ENCODE data around the gene SMIM5. TPM values are rescaled to one million over a fixed set of nuclear protein-coding genes. Genes with fewer than 3 reads are reported as not detected.

The SMIM5 gene
- polyA plus RNA-seq, 1 donor (not counting 4 experiments of a cell fraction or from before 2014, with no cell fraction given), result 0.24 TPM

DNA sequence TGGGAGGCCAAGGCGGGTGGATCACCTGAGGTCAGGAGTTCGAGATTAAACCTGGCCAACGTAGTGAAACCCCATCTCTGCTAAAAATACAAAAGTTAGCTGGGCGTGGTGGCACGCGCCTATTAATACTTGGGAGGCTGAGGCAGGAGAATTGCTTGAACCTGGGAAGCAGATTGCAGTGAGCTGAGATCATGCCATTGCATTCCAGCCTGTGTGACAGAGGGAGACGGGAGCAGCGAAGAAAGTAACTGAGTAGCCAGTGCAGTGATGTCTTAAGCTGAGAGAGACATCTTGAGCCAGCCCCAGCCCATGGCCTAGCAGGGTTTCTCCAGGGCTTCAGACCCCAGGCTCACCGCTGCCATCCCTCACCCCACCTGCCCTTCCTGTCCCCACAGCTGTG is 9.8 kb upstream of the SMIM5 start:
- no peaks in the 10 kb centered on the region for H3K79me2 ChIP-seq (ENCODE audit: control insufficient read depth, insufficient read depth, low read length)
- H3K9me1 ChIP-seq (ENCODE audit: control insufficient read depth, extremely low read depth, insufficient read depth, low read length), result no peaks in the 10 kb centered on the region
- no peaks in the 10 kb centered on the region for H3K9me3 ChIP-seq (ENCODE audit: control insufficient read depth, low read depth, low read length)
- no peak for TF ChIP-seq EZH2 (IDR thresholded peaks at IDR 0.05; ENCODE audit: low read length)
- TF ChIP-seq, protein P1, sequence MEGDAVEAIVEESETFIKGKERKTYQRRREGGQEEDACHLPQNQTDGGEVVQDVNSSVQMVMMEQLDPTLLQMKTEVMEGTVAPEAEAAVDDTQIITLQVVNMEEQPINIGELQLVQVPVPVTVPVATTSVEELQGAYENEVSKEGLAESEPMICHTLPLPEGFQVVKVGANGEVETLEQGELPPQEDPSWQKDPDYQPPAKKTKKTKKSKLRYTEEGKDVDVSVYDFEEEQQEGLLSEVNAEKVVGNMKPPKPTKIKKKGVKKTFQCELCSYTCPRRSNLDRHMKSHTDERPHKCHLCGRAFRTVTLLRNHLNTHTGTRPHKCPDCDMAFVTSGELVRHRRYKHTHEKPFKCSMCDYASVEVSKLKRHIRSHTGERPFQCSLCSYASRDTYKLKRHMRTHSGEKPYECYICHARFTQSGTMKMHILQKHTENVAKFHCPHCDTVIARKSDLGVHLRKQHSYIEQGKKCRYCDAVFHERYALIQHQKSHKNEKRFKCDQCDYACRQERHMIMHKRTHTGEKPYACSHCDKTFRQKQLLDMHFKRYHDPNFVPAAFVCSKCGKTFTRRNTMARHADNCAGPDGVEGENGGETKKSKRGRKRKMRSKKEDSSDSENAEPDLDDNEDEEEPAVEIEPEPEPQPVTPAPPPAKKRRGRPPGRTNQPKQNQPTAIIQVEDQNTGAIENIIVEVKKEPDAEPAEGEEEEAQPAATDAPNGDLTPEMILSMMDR (optimal IDR thresholded peaks at IDR 0.05 in 1 of 3, IDR thresholded peaks at IDR 0.05 in 1 of 3, conservative IDR thresholded peaks at IDR 0.05 in 1 of 3; ENCODE audit: extremely low read depth in 1 of 3, insufficient read depth in 2 of 3, low read length in 3 of 3), result no peak
- H3K9ac ChIP-seq (ENCODE audit: control insufficient read depth, extremely low read depth, insufficient read depth, low read length), result no peak overlapping the region
- peaks cover 13% of the 10 kb centered on the region for H3K27me3 ChIP-seq (ENCODE audit: control insufficient read depth, extremely low read depth, insufficient read depth, low read length)
- FAIRE-seq (no peak), DNase-seq (ENCODE audit: low read depth, low spot score) (no peak)
- no peak overlapping the region for H3K4me2 ChIP-seq (ENCODE audit: control insufficient read depth, extremely low read depth, insufficient read depth, low read depth, low read length)
- dilution Hi-C loops (cut with MboI; ENCODE audit: extremely low pct_ligation_motif_present, low sequenced_read_pairs), result no loop called here
- H4K20me1 ChIP-seq (ENCODE audit: control insufficient read depth, extremely low read depth, insufficient read depth, low read length), result no peaks in the 10 kb centered on the region
- H3K4me1 ChIP-seq (ENCODE audit: control insufficient read depth, extremely low read depth, insufficient read depth, low read length), result no peaks in the 10 kb centered on the region
- no peak overlapping the region for H3K4me3 ChIP-seq (ENCODE audit: control insufficient read depth in 2 of 3, extremely low read depth in 1 of 3, insufficient read depth in 2 of 3, low read depth in 1 of 3, low read length in 3 of 3)
- H2AFZ ChIP-seq (ENCODE audit: control insufficient read depth, low read length), result no peak overlapping the region
- no peak overlapping the region for H3K27ac ChIP-seq (ENCODE audit: control insufficient read depth, insufficient read depth, low read length)
- H3K36me3 ChIP-seq (ENCODE audit: control insufficient read depth in 2 of 2, extremely low read depth in 1 of 2, insufficient read depth in 2 of 2, low read length in 2 of 2), result peaks cover 5 to 7% of the 10 kb centered on the region in 2 experiments

GRCh38 chr17:75624021-75624420 is 9.2 kb upstream of the SMIM5 start:
- dilution Hi-C loops (cut with MboI; ENCODE audit: extremely low pct_ligation_motif_present, low sequenced_read_pairs), result no loop called here
- H3K4me3 ChIP-seq (ENCODE audit: control insufficient read depth in 2 of 3, extremely low read depth in 1 of 3, insufficient read depth in 2 of 3, low read depth in 1 of 3, low read length in 3 of 3), result no peak overlapping the region
- no peaks in the 10 kb centered on the region for H4K20me1 ChIP-seq (ENCODE audit: control insufficient read depth, extremely low read depth, insufficient read depth, low read length)
- H3K9me3 ChIP-seq (ENCODE audit: control insufficient read depth, low read depth, low read length), result no peaks in the 10 kb centered on the region
- H3K27ac ChIP-seq (ENCODE audit: control insufficient read depth, insufficient read depth, low read length), result no peak overlapping the region
- peaks cover 5 to 7% of the 10 kb centered on the region in 2 experiments for H3K36me3 ChIP-seq (ENCODE audit: control insufficient read depth in 2 of 2, extremely low read depth in 1 of 2, insufficient read depth in 2 of 2, low read length in 2 of 2)
- FAIRE-seq (no peak), DNase-seq (ENCODE audit: low read depth, low spot score) (no peak)
- H3K9me1 ChIP-seq (ENCODE audit: control insufficient read depth, extremely low read depth, insufficient read depth, low read length), result no peaks in the 10 kb centered on the region
- no peak overlapping the region for H2AFZ ChIP-seq (ENCODE audit: control insufficient read depth, low read length)
- H3K4me1 ChIP-seq (ENCODE audit: control insufficient read depth, extremely low read depth, insufficient read depth, low read length), result no peaks in the 10 kb centered on the region
- TF ChIP-seq, protein P1 (optimal IDR thresholded peaks at IDR 0.05 in 1 of 3, IDR thresholded peaks at IDR 0.05 in 1 of 3, conservative IDR thresholded peaks at IDR 0.05 in 1 of 3; ENCODE audit: extremely low read depth in 1 of 3, insufficient read depth in 2 of 3, low read length in 3 of 3), result no peak
- no peak for TF ChIP-seq EZH2 (IDR thresholded peaks at IDR 0.05; ENCODE audit: low read length)
- no peaks in the 10 kb centered on the region for H3K79me2 ChIP-seq (ENCODE audit: control insufficient read depth, insufficient read depth, low read length)
- H3K27me3 ChIP-seq (ENCODE audit: control insufficient read depth, extremely low read depth, insufficient read depth, low read length), result peaks cover 11% of the 10 kb centered on the region
- no peak overlapping the region for H3K9ac ChIP-seq (ENCODE audit: control insufficient read depth, extremely low read depth, insufficient read depth, low read length)
- no peak overlapping the region for H3K4me2 ChIP-seq (ENCODE audit: control insufficient read depth, extremely low read depth, insufficient read depth, low read depth, low read length)

Measured in keratinocyte (primary cell).